NCI-H146 (cell line): ENCODE data around the gene ZACN.

Source experiments
- DNase-seq: peaks from one replicate; lab custom pipeline; 2025; lab: John Stamatoyannopoulos, UW

ZACN gene

GRCh38 chr17:76082326-76083251 lies 3.6 kb downstream of the ZACN start:
- no peak for DNase-seq

GRCh38 chr17:76083536-76084182 lies 4.7 kb downstream of the ZACN start:
- DNase-seq = no peak

- no peak for DNase-seq
Measured at GRCh38 chr17:76085066-76085730, 6.2 kb downstream of the ZACN start.

- no peak for DNase-seq
Measured at GRCh38 chr17:76085731-76086366, 6.9 kb downstream of the ZACN start.

GRCh38 chr17:76086384-76086783 lies 7.4 kb downstream of the ZACN start:
- no peak for DNase-seq

- DNase-seq = no peak
Measured at GRCh38 chr17:76087531-76087930, 8.5 kb downstream of the ZACN start.

- DNase-seq = no peak
Measured at GRCh38 chr17:76088041-76088867, 9.3 kb downstream of the ZACN start.

- no peak for DNase-seq
Measured at GRCh38 chr17:76088868-76089576, 10.0 kb downstream of the ZACN start.

- DNase-seq = no peak
Measured at GRCh38 chr17:76089680-76090516, 10.9 kb downstream of the ZACN start.

- DNase-seq = no peak
Measured at GRCh38 chr17:76090517-76091129, 11.6 kb downstream of the ZACN start.

- no peak for DNase-seq
Measured at GRCh38 chr17:76091526-76092286, 12.7 kb downstream of the ZACN start.

GRCh38 chr17:76092526-76093413 lies 13.8 kb downstream of the ZACN start:
- DNase-seq = no peak

- no peak for DNase-seq
Measured at GRCh38 chr17:76094046-76094445, 15.1 kb downstream of the ZACN start.

- no peak for DNase-seq
Measured at GRCh38 chr17:76095943-76096342, 17.0 kb downstream of the ZACN start.

GRCh38 chr17:76097716-76098295 lies 18.8 kb downstream of the ZACN start:
- no peak for DNase-seq

- DNase-seq = no peak
Measured at GRCh38 chr17:76102944-76103273, 23.9 kb downstream of the ZACN start.
